SU-DHL-6 (cell line): ENCODE measurements around the gene GPR68.

Experiments
- EZH2phosphoT487 ChIP-seq: fragments of 200-600 bp; sonication (generic), shearing (Covaris generic); conservative IDR thresholded peaks from 2 replicates; pipeline ENCODE4 v1.6.1; 2018; ENCODE audit warnings: mild to moderate bottlenecking, antibody characterized with exemption, low read length, moderate library complexity, mixed read lengths
- TF ChIP-seq, protein P1 (sequence below): fragments of 200-600 bp; sonication (generic); IDR thresholded peaks from one replicate; pipeline ENCODE4 v1.5.1; 2017; ENCODE audit warnings: antibody characterized with exemption, mild to moderate bottlenecking, low read length, moderate library complexity; ENCODE audit not compliant: insufficient read depth, poor library complexity, severe bottlenecking

DNA sequence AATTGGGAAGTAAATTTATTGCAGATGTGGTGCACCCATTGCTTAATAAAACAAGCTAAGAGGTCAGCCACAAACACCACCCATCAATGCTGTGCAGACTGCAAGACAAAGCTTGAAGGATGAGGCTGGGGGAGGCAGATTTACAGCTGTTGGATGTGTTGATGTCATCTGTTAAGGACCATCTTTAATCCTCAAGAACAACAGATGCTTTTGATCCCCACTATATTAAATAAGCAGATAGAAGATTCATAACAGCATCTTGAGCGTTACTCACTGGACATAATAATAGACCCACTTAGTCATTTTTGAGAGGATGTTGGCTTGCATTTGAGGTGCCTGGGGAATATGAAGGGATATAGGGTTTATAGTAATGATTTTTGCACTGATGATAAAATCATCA is 58.8 kb downstream of the GPR68 start:
- TF ChIP-seq, protein P1, sequence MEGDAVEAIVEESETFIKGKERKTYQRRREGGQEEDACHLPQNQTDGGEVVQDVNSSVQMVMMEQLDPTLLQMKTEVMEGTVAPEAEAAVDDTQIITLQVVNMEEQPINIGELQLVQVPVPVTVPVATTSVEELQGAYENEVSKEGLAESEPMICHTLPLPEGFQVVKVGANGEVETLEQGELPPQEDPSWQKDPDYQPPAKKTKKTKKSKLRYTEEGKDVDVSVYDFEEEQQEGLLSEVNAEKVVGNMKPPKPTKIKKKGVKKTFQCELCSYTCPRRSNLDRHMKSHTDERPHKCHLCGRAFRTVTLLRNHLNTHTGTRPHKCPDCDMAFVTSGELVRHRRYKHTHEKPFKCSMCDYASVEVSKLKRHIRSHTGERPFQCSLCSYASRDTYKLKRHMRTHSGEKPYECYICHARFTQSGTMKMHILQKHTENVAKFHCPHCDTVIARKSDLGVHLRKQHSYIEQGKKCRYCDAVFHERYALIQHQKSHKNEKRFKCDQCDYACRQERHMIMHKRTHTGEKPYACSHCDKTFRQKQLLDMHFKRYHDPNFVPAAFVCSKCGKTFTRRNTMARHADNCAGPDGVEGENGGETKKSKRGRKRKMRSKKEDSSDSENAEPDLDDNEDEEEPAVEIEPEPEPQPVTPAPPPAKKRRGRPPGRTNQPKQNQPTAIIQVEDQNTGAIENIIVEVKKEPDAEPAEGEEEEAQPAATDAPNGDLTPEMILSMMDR, result no peak
- no peak for TF ChIP-seq EZH2phosphoT487
